NCI-H1417 treated with DMSO at 0.1 percent for 48 hours (cell line): ENCODE measurements around the gene IFT88.
"Not testable (repeated sequence)": the region's sequence is repeated elsewhere in the genome, so short reads cannot be mapped to it uniquely, and the experiment has no call there.

Source experiments
- DNase-seq: peaks from one replicate; lab custom pipeline; 2025; lab: John Stamatoyannopoulos, UW

IFT88 gene

DNA sequence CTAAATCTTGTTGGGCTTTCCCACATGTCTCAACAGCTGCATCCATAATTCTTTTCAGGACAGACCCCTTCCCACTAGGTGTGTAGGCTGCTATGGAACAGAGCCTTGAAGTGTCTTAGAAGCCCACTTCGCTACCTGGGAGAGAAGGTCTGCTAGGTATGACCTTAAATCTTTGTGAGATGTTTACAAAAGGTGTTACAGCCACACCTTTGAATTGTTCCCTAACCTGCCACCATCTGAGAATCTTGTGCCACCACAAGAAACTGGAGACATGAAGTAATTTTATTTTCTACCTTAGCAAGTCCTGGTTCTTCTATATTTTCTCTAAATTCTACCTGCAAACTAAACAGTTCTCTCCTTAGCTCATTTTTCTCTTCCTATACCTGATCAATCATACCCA, 69.1 kb downstream of the IFT88 start:
- no peak for DNase-seq

DNA sequence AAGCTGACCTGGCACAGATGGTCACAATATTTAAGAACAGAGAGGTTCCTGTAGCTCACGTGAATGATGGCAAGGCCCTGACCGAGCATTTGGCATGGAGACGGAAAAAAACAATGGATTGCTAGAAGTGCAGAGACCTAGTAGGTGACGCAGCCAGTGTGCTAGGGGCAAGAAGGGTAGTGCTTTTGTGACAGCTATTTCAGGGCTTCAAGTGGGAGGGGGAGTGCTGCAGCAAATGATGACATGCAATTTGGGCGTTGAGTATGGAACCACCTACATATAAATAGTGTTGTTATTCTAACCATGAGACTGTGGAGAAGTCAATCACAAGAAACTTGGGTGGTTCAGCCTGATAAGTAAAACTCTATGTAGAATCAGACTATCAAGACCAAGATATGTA, 70.9 kb downstream of the IFT88 start:
- no peak for DNase-seq

DNA sequence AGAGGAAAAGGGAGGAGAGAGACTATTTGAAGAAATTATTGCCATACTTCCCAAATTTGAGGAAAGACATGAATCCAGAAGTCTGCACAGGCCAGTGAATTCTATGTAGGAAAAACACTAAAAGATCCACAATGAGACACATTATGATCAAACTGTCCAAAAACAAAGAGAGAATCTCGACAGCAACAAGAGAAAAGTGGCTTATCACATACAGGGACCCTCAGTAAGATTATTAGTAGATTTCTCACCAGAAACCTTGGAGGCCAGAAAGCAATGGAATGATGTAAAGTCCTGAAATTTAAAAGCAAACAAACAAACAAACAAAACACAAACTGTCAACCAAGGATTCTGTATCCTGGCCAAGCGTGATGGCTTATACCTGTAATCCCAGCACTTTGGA, 80.8 kb downstream of the IFT88 start:
- no peak for DNase-seq

DNA sequence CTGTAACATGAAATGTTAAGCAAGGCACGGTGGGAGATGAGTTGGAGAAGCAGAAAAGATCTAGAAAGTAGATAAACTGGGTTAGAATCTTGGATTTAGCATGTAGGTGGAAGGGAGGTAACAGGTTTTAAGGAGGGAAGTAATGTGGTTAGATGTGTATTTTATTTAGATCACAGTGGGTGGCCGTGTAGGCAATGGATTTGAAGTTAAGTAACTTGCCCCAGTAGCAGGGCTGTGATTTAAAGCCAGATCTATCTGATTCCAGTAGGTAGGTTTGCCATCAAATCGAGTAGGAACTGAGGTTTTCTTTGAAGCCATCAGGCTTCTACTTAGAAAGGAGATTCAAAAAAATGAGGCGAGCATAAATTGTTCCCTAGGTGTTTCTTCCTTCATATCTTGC, 86.0 kb downstream of the IFT88 start:
- no peak for DNase-seq

DNA sequence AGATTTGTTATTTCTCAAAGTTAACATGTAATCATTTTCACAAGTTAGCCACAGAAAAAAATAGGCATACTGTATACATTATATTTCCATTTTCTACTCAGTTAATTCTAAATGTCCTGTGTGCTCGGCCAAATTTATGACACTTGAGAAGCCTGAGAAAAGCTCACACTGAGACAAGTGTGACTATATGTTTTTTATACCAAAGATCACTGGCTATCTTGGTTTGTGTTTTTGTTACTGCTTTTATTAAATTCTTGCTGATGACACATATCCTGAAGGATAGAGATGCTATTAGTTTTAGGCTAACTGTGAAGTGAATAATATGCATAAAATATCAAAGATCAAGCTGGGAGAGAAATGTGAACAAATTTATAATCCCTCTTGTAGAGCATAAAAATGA, 87.2 kb downstream of the IFT88 start:
- no peak for DNase-seq

DNA sequence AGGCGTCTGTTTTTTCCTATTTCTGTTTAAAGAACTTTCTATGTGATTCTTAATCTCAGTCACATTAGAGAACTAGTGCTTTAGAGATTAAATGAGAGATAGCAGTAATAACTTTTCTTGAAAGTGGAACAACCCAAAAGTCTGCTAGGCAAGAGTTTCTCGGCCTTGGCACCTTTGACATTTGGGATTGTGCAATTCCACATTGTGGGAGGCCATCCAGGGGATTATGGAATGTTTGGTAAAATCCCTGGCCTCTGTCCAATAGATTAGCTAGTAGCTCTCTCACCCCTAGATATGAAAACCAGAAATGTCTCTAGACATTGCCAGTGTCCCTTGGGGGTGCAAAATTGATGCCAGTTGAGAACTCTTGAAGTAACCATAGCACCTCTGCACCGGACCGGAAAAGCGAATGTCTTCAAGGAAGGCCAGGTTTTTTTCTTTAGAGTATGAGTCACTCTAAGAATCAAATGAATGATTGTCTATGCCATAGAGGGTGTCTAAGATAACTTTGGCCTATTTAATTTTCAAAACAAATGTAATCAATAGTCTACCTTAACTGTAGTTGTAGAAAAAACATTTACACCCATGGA, 91.6 kb downstream of the IFT88 start:
- no peak for DNase-seq

DNA sequence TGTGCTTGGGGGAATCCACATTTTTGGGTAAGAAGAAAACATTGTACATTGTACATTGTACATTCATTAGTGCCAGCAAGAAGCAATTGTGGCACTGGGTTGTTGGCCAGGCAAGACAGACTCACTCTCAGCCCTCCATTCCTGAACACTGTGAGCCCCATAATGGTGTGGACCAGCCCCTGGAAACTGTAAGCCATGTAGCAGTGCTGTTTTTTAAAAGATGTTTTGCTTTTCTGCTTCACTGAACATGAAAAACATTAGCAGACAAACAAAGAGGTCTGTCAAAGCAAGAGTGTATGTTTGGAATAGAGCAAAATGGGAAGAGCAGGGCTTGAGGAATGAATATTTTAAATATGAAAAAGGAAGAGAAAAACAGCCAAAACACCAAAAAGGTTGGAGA, 97.4 kb downstream of the IFT88 start:
- DNase-seq: no peak

DNA sequence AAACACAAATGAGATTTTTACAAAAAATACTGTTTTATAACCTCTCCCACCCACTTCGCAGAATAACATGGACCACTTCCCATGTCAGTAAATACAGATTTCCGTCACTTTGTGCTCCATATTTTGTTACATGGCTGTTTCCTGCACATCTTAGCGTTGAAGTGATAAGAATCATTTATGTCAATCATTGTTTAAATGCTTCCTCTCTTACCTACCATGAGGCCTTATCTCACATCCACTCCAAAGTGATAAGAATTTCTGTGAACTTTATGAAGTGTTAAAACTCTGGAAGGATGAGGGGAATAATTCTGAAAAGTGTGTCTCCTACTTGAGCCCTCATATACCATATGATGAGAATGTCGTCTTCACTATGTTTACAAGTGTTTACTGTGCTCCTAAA, 100.0 kb downstream of the IFT88 start:
- DNase-seq: no peak

DNA sequence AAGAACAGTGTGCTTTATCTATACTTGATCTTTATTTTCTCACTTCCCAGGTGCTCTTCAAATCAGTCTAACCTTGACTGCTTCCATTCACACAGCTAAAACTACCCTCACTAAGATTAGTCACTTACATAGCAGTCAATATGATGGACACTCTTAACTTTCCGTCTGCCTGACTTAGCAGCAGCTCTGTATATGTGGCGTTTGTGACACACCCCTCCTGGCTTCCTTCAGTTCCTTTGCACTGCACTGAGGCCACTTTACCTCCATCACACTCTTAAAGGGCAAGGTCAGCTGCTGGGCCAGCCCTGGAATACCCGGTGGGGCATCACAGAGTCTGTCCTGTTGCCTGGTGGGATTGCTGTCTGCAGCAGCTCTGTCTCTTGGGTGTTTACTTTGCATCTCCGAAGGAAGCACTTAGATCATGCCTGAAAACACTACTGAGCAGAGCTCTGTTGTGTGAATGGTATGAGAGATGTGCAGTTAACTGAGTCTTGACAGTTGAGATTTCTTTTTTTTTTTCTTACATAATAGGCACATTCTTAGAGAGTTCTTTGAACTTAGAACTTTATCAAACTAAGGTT, 101.0 kb downstream of the IFT88 start:
- DNase-seq: no peak

DNA sequence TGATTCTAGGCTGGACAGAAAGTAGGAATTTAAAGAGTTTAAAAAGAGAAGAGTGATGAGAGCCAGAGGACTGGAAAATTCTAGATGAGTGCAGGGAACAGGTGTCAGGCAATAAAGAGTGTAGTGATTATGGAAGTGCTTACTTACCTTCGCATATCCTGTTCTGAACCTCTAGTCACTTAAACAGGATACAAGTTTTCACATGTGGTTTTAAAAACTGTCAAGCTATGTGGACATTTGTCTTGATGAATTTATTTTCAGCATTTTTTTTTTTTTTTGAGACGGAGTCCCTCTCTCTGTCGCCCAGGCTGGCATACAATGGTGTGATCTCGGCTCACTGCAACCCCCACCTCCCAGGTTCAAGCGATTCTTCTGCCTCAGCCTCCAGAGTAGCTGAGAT, 102.2 kb downstream of the IFT88 start:
- no peak for DNase-seq

DNA sequence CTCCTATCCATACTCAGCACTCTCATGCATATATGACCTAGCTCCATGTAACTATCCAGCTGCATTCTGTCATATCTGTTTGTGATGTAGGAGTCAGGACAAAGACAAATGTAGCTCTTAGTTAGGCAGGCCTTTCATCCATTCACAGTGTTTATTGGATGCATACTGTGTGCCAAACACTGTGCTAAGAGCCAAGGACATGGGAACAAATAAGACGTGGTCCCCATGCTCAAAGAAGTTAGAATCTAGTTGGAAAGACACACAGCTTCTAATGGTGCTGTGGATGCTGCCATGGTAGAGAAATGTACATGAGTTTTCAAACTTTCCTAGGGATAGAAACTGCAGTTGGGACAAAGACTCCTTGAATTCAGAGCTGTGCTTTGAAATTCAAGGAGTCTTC, 104.8 kb downstream of the IFT88 start:
- no peak for DNase-seq

DNA sequence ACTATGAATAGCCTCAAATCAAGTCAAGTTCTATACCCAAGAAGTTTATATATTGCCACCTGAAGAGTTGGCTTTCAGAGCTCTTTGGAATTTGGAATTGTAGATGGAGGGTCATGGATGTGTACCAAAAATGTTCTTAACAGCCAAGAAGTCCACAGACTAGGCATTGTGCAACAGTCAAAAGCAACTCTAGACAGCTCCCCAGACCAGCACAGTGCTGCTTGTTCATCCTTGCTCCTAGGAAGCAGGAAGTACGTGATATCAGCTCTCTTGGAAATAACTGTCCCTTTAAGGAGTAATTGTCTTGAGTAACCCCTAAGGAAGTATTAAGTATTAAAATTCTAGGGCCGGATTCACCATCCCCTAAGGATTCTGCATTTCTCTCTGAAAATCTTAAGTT, 105.8 kb downstream of the IFT88 start:
- no peak for DNase-seq

DNA sequence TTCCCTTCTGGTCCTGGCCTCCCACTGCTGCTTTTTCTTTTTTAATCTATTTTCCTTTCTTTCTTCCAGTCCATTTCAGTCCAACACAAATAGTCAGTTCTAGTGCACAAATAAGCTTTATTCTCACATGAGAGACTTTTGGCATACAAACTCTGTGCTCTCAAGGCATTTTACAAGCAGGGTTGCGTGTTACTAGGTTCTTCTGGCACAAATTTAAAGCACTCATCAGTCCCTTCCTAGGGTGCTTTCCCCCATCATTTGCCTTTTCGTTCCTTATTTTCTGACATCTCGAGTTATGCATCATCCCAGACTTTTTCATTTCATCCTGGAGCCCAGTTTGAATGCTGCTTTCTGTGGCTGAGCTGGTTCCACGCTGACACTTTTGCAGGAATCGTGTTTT, 106.8 kb downstream of the IFT88 start:
- DNase-seq: no peak

DNA sequence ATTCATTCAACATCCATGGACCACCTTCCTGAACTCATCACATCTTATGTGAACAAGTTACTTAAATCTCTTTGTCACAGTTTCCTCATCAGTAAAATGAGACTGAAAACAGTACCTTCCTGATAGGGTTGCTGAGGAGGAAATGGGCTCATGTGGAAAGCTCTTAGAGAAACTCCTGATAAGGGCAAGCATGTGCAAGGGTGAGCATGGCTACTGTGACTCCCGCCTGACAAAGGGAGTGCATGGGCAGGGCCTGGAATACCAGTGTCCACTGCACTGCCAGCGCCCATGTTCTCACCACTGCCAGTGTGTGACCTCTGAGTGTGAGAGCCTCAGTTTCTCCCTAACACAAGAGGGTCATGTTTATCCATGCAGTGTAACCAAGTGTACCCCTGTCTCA, 109.3 kb downstream of the IFT88 start:
- DNase-seq: no peak

DNA sequence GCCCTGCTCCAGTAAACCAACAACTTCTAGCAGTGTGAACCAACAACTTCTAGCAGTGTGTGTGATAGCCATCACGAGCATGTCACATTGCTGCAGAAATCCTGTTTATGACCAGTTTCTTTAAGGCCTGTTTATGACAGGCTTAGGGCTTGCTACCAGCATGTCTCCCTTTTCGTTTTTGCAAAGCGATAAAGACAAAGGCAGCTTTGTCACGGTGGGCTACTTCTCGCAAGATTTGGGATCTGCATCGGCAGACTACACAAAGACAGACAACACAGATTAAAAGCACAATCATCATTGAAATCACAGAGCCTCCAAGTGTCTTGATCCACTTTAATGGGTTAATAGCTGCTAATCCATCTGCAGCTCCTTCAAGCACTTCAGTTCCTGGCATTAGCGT, 111.6 kb downstream of the IFT88 start:
- DNase-seq: not testable (repeated sequence)

DNA sequence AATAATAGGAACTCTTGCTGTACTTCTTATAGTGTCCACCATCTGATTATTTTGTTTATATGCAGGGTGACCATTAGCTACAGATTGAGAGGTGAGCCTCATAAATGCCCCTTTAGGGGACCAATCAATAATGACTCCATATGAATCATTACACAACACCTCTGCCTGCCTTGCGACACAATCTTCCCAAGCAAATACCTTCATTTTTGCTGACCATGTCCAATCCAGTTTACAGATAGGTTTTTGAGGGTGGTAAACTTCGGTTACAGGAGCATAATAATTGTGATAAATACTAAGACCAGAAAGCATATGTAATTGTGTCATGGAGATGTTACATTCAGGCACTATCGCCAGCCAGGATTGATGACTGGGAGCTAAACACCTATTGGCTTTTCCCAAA, 112.9 kb downstream of the IFT88 start:
- no peak for DNase-seq

DNA sequence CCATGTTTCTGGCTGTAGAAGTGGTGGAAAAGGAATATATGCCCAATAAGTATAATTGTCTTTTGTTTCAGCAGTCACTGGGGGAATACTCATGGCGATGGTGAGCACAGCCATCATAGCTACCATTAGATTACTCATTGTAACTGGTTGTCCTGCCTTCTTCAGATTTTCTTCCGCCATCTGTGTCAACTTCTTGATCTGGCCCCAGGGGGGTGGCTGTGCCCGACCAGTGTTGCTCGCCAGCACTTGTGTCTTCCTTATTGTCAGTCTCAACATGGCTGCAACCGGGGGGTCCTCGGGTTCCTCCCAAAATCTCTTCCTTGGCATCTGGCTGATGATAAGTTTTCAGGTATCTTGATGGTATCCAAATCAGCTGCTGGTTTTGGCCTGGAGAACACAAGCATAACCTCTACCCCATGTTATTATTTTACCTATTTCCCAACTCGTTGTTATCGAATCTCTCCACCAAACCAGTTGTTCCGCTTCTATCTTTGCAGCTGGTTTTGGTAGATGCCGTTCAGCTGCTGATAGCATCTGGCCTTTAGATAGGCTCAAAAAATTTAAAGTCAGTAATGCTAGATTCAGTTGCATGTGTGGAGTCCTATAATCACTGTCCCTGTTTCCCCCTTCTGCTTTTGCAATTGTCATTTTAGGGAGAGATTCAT, 113.6 kb downstream of the IFT88 start:
- no peak for DNase-seq

DNA sequence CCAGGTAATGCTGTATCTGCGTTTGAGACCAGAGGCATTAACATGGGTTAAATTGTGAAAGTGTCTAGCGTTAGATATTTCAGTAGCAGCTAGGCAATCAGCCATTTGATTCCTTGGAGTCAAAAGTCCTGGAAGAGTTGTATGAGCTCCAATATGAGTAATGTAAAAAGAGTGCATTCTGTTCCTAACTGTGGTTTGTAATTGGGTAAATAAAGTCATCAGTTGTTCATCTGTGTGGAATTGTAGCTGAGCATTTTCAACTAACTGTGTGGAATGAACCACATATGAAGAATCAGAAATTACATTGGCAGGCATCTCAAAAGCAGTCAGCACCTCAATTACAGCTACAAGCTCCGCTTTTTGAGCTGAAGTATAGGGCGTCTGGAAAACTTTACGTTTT, 114.5 kb downstream of the IFT88 start:
- DNase-seq: not testable (repeated sequence)

DNA sequence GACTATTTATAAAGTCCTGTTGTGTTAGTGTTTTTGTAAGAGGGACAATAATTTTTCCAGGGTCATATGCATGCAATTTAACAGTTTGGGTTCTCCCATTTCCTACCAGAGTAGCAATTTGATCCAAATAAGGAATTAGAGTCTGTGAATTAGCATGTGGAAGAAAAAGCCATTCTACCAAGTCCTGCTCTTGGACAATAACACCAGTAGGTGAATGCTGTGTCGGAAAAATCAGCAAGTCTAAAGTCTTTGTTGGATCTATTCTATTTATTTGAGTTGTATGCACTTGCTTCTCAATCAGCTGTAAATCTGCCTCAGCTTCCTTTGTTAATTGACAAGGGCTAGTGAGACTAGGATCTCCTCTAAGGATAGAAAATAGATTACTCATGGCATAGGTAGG, 115.1 kb downstream of the IFT88 start:
- no peak for DNase-seq

DNA sequence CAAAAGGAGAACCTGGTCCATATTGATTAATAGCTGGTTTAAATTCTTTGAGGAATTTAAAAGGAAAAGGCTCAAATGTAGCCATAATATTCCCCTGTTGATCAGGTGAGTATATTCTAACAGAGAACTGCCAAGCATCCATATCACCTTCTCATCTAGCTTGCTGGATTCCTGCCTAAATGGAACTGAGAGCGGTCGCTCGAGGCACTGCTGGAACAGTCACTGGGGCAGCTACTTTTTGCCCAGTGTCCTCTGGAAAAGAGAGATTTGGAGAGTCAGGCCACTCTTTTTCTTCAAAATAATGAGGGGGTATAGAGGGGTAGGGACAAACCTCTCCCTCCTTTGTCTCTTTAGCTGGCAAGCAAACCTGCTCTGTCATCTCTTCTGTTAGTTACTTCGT, 117.1 kb downstream of the IFT88 start:
- no peak for DNase-seq

DNA sequence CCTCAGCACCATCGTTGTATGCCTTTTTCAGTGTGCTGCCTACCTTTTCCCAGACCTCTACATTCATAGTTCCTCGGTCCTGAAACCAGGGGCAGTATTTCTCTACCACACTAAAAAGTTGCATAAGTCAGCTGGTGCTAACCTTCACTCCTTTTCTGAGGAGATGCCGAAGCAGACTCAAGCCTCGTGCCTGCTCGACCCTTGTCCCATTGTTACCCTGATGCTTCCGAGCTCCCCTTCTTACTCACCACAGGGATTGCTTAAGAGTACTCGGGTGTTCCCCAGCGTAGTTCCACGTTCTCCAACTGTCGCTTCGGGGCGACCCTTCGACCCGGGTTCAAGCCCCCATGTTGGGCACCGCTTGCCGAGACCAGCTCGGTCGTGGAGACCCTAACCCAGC, 117.6 kb downstream of the IFT88 start:
- no peak for DNase-seq

DNA sequence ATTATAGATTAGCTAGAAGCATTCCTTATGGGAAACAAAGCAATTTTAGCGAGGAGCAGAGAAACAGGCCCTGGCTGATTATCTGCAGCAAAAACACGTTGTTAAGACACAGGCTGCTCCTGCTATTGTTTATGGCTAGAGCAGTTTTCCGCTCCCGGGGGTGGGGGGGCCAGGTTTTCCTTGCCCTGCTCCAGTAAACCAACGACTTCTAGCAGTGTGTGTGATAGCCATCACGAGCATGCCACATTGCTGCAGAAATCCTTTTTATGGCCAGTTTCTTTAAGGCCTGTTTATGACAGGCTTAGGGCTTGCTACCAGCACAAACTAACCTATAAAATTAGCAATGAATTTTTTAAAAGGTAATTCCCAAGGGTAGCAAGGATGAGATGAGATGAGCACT, 118.1 kb downstream of the IFT88 start:
- DNase-seq: no peak

DNA sequence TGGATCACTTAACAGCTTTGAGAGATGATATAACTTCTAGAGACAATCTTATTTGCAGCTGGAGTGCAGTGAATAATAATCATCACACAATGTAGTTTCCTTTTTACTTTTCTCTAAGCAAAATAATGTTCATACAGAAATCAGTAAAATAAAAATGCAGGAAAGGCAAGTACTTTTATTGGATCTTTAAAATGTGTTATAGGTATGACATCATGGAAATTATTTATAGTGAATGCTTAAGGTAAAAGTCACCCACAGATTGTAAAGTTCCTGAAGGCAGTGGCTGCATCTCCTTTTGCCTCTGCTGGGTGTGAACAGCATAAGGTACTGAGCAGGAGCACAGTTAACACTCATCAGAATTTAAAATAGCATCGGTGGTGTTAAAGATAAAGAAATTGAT, 119.2 kb downstream of the IFT88 start:
- DNase-seq: no peak
